ENCODE results near the gene CCDC178.
"Not testable (repeated sequence)": the region's sequence is repeated elsewhere in the genome, so short reads cannot be mapped to it uniquely, and the experiment has no call there.

Gene CCDC178, protein sequence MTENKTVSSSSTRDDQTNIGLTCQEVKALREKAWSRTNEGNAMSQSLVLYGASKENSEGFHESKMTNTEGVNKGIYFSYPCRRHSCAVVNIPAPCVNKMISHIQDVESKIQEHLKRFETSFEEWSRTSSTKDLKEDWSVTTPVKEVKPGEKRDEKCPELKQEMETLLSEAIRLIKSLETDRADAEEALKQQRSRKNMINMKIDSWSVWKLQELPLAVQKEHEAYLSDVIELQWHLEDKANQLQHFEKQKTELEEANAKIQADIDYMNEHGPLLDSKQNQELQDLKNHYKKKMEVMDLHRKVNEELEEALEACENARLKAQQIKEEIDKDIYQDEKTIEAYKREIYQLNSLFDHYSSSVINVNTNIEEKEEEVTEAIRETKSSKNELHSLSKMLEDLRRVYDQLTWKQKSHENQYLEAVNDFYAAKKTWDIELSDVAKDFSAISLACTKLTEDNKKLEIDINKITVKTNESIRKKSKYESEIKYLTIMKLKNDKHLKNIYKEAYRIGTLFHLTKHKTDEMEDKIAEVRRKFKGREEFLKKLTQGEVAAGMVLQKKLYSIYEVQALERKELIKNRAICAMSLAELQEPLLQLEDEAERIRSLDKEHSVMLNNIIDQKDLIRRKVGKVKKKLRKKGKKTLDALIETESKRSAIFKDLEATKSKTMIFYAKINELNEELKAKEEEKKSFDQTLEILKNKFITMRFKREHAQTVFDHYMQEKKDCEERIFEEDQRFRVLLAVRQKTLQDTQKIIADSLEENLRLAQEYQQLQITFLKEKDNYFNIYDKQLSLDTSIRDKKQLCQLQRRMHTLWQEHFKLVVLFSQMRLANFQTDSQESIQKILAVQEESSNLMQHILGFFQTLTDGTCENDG

DNA sequence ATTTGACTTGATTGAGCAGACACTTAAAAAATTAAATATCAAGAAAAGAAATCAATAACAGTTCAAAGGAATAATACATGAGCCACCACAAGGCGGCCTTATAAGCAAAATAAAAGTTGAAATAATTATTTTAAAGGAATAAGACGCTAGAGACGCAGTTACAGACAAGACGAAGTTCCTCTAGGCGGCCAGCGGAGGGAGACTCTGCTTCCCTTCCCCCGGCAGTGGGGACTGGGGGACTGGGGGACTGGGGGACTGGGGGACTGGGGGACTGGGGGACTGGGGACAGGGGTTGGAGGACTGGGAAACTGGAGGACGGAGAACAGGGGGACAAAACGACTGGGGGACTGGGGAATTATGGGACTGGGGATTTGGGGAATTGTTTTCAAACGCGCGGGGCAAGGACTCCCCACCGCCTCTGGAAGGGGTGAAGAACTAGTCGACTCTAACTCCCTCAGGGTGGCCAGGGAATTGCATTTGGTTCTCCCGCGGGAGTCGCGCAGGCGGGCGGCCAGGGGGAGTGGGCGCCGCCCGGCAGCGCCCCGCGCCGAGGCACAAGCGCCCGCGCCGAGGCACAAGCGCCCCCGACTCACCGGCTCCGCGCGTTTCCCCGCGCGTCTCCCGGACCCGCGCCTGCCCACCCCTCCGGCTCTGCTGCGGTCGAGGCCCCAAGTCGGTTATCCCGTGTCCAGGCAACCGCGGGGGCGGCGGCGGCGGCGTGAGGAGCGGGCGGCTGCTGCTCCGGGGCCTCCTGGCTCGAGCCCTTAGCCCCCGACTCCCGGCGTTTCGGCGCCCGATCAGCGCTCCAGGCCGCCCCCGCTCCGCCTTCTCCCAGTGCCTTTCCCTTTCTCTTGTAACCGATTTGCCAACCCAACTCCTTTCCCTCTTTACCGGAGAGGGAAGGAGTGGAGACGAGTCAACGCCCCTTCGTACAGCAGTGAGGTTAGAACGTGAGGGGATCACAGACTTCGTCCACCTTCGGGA lies at the start of gene CCDC178:
TSS of gene CCDC178 (minus strand) at position 662 of the 984 bp plus-strand sequence. CDS start 28,633 bp downstream, outside the sequence.
- no peak for DNase-seq

DNA sequence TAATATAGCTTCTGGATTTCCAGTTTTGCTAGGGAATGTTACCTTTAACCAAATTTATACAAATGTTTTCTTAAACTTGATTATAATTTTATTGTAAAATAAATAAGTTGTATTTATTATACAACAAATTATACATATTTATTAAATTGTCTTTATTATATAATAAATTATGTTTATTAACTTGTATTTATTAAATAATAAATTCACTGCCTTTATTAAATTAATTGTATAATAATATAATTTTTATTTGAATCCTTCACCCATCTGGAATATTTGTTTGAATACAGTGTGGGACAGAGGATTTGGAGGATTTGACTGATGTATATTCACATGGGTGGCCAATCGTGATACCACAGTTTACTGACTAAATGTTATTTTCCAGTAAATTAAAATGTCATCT lies 43.4 kb upstream of the CCDC178 start:
- no peak for DNase-seq

DNA sequence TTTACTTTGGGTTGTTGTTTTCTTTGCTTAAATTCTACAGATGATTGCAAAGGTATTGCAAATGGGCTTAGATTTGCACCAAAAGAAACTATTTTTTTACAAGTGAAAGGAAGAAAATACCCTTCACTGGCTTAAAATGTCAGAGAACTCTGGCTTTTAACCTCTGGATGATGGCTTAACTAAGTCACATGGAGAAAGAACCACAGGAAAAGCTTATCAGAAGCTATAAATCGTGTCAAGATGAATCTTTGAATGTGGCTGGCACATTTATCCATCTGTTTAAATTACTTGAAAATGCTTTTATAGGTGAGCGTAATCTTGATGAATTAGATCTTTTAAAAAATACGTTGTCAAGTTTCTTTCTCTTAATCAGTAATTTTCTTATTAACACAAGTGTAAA lies 32.0 kb upstream of the CCDC178 start:
- DNase-seq, result no peak

DNA sequence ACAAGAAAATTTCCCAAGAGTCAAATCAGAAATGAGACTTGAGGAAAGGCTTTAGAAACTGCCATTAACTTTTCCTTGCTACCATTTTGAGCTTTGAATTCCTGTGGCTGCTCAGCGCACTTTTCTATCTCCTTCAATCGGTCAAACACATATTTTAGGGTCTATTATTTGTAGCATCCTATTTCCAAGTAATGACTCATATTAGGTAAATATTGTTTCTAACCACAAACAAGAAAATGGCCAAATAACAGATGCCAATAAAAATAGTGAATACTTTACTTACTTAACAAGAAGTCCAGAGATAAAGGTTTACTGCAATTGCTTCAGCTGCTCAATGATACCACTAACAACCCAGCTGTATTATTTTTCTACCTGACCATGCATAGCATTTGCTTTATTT lies 29.7 kb upstream of the CCDC178 start:
- no peak for DNase-seq

DNA sequence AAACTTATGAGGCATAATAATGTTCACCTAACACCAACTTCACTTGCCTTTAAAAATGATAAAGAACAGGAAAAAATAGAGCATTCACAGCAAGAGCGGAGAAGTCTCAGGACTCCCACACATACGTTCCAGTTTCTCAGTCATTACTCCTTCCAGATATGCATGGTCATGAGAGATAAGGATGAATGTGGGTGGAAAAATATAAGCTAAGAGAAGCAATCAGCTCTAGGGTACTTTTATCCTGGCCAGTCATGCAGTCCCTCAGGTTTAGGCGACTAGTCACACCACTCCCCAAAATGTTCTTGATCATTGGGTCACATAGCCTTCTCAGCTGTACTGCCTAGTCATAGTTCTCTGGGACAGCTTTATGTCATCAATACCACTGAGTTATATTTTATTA lies 29.2 kb upstream of the CCDC178 start:
- DNase-seq, result no peak

DNA sequence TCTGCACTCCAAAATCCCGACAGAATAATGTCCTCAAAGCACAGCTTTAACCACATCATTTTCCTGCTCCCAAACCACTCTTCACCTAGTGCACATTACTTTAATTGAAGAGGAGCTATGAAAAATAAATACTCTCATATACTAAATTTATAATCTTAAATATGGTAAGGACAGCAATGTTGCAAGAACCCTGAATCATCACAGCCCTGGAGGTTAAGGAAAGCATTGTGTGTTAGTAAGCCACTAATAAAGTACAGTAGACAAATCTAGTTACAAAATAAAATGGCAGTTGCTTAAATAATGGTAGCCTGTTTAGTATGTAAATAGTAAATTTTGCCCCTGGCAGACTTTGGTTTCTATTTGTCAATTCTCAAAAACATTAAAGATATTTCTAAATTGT lies 27.0 kb upstream of the CCDC178 start:
- no peak for DNase-seq

DNA sequence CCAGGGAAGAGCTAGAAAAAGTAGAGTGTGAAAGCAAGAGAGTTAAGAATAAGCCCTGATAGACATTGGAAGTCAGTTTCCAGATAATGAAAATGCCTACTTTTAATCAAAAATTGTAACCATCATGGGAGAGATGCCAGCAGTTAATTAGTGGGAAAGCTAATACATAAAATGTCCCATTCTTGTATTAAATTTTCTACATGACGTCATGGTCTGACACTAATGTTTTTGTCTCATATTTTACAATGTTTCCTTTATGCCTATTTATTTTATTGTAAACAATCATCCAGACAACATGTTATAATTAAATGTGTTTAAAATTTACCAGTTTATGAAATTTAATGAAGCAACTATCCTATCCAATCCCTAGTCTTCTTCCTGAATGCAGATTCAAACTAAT lies 26.3 kb upstream of the CCDC178 start:
- no peak for DNase-seq

DNA sequence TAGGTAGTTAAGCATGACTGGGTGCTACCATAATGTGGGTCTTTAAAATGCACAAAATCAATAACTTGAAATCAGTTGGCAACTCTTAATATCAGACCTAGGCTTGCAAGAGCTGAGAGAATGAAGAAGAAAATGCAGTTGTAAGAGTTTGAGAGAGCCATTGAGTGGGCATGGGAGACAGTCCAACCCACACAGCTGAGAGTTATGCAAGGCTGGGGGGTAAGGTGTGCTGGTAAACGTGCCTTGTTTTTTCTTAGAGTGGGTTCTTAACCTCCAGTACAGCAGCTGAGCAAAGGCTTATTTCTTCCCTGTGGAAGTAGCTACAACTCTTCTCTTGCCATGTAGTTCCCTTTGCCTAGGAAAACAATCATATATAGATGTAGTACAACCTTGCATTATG lies 20.2 kb upstream of the CCDC178 start:
- no peak for DNase-seq

DNA sequence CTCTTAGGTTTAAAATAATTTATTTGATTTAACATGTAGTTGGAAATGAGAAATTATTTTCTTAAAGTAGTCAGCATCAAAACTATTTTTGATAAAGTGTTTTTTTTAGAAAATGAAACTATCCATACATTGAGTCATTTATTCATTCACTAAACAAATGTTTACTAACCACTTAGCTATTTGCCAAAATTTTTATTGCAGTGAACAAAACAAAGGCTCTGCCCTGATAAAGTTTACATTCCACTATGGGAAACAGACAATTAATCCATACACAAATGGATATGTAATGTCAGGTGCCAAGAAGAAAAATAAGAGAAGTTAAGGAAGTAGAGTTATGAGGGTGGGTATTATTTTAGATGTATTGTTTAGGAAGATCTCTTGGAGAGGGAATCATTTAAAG lies 19.1 kb upstream of the CCDC178 start:
- DNase-seq, result no peak

DNA sequence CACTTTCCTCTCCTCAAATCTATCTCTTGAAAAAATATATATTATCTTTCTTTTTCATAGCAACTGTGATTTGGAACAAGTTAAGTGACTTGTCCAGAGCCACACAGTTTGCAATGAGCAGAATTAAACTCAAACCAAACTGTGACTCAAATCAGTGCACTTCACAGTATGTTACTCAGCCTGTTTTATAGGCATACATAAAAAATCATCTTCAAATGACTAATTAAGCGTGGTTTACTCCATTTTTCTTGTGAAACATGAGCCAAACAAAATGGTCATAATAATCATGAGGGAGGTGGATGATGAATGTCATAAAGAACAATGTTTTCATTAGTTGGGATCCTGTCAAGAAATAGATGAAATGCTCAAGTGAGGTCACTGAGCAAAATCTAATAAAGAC lies 6.1 kb upstream of the CCDC178 start:
- DNase-seq, result no peak

DNA sequence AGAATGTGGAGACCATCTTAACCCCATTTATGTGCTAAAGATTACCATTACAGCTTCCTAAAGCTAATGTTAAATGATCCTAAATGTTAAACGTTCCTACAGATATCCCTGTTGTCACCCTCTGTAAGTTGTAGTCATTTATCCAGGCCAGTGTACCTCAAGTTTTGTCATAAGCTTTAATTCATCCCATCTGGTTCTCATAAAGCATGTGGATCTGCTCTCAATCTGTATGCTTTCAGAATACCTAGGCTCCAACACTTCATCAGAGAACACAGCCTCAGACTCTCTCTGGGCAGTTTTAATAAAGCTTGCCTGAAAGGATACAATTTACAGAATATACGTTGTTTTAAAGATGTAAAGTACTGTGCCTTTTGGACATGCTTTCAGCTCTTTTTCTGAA lies 4.2 kb upstream of the CCDC178 start:
- DNase-seq, result no peak

DNA sequence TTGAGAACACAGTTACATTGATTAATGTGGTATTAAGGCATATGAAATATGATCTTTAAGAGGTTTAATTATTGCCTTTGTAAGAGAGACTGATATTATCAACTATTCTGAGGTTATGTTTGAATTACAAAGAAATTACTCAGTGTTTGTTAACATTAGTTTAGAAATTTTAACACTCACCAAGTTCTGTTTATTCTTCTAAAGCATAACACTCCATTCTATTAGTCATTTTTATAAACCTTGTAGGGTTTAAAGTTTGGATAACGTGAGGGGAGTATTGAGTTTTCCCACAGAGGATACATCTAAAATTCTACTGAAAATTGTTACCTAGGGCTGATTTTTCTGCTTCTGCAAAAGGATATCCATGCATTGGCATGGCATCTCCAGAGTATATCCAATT lies 7.7 kb downstream of the CCDC178 start:
- DNase-seq, result no peak

DNA sequence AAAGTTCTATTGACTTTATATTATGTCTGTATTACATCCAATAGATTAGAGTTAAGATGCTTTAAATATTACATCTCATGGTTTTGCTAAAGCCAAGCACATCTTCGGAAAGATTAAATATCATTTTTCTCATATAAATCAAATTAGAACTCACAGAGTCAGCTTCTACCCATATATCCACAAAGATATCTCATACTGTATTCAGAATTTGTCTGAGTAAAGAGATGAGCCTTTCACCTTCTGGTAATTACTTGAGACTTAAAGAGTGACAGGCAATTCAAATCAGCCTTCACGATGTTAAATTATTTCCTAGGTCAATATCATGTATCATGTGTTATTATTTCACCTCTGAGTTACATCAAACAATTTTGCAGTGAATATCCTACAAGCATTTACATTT lies 13.0 kb downstream of the CCDC178 start:
- no peak for DNase-seq

DNA sequence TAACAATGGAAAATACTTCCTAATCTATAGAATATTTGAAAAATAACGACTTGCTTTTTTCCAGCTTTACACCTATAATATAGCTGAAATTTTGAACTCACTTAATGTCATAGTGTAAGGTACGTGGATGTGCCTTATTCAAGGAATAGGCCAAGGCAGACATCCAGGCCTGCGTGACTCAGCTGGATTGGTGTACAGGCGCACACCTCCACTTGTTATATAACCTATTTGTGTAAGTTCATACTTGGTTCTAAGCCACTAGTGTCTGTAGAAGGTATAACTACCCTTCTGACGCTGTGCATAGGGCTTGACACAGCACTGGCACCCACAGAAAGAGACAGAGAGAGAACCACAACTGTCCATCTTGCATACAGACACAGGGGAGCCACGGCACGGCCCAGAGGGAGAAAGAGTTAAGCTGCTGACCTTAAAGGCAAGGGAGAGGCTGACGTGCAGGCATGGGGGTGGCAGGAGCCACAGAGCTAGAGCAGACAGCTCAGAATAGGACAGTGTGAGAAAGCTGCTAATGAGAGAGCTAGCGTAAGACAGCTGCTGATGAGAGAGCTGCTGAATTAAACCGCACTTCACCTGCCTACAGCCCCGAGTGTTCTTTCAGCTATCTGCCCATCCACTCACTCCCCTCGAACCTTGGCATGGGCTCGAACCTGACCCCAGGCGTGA lies 16.1 kb downstream of the CCDC178 start:
- DNase-seq, result no peak

DNA sequence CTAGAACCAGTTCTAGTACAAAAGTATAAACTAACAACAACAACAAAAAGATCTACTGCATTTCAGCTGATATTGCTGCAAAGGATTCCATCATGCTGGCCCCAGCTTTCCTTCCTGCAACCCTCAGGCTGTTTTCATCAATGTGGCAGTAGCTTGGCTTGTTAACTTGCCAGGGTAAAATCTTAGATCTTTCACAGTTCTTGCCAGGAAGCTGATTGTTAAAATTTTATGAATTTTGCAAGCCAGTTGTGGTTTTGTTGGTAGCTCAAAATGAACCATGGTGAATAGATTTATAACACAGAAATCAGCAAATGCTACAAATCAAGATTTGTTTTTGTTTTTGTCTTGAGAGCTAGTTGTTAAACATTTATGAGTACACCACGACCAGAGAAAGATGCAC lies 19.3 kb downstream of the CCDC178 start:
- DNase-seq, result no peak

DNA sequence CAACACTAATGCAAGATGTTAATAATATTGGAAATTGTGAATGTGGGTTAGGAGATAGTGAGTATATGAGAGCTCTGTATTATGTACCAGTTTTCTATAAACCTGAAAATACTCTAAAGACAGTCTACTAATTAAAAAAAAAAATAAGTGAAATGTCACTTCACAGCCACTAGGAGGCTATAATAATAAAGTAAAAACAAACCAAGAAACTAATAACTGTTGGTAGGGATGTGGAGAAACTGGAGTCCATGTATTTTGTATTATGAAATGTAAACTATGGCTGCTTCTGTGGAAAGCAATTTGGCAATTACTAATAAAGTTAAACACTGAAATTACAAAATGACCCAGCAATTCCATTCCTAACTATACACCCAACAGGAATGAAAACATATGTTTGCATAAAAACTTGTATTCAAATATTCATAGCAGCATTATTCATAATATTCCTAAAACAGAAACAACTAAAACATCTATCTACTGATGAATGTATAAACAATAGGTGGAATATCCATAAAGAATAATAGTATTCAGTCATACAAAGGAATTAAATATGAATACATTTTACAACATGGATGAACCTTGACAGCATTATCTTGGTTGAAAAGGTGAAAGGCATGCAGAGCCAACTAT lies 36.2 kb downstream of the CCDC178 start:
- no peak for DNase-seq

DNA sequence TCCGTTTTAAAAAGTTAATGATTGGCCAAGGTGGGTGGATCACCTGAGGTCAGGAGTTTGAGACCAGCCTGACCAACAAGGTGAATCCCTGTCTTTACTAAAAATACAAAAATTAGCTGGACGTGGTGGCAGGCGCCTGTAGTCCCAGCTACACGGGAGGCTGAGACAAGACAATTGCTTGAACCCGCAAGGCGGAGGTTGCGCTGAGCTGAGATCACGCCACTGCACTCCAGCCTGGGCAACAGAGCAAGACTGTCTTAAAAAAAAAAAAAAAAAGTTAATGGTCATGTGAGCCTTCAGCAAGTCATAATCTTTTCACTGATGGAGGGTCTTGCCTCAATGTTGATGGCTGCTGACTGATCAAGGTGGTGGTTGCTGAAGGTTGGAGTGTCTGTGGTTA lies 41.6 kb downstream of the CCDC178 start:
- DNase-seq, result not testable (repeated sequence)

DNA sequence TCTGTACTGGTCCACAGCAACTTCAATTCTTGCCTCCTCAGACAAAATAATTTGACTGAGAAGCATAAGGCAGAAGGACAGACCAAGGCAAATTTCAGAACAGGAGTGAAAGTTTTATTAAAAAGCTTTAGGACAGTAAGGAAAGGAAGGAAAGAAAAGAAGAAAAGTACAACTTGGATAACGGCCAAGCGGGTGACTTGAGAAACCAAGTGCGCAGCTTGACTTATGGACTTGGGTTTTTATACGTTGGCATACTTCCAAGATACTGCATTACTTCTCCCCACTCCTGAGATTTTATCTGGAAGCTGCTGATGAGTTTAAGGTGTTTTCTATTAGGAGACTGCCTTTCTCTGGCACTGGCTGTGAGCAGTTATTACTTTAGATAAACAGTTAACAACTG lies 64.7 kb downstream of the CCDC178 start:
- DNase-seq, result no peak

DNA sequence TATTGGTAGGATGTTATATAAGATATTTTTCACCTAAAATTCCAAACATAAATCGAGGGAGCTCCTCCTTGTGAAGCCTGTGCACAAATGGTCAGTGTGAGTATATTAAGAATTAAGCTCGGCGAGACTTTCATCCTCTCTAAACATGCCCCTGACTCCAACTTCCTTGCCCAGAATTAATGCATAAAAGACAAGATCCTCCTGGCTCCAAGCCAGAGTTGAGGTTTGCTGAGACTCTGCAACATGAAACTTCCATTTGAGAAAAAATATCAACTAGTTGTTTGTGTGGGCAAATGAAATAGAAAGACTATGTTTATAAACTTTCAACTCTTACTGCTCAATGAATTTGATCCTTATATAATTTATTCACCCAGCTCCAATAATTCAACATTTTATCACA lies 68.1 kb downstream of the CCDC178 start:
- no peak for DNase-seq

DNA sequence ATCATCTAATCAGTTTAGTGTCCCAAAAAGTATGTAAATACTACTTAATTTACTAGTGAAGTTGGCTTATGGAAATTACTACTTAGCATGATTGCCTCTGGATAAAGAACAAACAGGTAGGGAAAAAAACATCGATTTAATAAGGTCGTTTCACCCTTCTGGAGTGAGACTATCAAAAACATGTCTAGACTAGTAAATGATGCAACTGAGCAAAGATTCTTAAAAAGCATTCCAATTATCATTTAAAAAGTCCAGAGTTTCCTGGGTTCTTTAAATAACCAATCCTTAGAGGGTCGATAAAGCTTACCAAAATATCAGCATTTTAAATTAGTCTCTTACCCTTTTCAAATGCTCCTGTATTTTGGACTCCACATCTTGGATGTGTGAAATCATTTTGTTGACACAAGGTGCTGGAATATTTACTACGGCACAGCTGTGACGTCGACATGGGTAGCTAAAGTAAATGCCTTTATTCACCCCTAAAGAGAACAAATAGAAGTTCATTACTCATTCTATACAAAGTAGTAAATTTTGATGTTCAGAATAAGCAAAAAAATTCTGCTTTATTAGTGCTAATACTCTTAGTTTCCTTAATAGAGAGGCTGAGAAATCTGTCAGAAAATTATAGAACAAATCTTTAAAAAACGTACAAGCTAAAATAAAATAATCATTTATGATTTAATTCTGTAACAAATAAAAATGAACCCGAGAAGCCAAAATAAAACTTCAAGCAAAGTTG lies 70.6 kb downstream of the CCDC178 start:
- no peak for DNase-seq

DNA sequence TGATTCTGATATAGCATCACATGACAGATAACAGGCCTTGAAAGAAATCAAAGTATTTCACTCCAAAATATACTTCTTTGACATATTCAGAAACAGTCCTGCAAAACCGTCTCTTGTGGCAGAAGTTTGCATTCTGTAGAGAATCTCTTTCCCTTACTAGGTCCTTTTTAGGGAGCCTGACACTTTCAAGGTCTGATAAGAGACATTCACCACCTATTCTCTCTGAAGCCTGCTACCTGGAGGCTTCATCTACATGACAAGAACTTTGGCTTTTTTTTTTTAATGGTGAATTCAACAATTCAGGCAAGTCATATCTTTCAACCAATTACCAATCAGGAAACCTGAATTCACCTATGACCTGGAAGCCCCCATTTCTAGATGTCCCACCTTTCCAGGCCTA lies 83.8 kb downstream of the CCDC178 start:
- no peak for DNase-seq
